NCI-H2081 (cell line): Measurements from ENCODE around the gene SART1.
"Not testable (repeated sequence)": the region's sequence is repeated elsewhere in the genome, so short reads cannot be mapped to it uniquely, and the experiment has no call there.

Source experiments
- DNase-seq, 2 experiments: peaks; one replicate each; lab custom pipeline; 2025; lab: John Stamatoyannopoulos, UW

Gene SART1

DNA sequence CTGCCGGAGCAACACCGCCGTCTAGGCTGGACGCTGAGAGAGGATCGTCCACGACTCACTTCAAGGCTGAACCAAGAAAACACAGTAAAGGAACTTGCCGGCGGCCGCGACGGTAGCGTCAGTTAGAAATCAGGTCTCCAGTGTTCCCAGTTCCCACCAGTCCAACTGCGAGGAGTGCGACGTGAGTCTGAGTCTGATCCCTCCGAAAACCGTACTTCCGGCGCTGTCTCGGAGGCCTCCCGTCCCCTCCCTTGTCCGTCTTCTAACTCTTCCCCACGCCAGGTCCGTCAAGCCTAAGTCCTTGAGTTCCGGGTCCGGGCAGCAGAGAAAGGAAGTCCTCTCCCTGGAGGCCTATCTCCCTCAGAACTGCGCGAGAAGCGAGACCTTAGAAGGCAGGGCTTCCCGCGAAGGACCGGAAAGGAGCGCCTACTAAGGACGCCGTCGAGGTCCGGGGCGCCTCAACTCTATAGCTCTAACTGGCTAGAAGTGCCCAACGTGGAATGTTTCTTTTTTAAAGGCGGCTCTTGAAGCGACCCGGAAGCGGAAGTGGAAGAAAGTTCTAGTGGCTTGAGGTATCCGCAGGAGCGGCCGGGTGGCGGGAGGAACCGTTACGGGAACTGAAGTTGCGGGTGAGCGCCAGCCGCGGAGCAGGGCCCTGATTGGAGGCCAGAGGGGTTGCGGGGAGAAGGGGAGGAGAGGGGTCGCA is 40.6 kb downstream of the SART1 start, which contains the start of the genes BANF1 and EIF1AD:
TSS of gene BANF1 (plus strand) at position 562 of the 706 bp plus-strand sequence. CDS start 748 bp downstream, outside the sequence.
TSS of gene EIF1AD (minus strand) at position 216 of the 706 bp plus-strand sequence. CDS start 1,768 bp downstream, outside the sequence.
- peak; percentile 90 to 96 for DNase-seq

DNA sequence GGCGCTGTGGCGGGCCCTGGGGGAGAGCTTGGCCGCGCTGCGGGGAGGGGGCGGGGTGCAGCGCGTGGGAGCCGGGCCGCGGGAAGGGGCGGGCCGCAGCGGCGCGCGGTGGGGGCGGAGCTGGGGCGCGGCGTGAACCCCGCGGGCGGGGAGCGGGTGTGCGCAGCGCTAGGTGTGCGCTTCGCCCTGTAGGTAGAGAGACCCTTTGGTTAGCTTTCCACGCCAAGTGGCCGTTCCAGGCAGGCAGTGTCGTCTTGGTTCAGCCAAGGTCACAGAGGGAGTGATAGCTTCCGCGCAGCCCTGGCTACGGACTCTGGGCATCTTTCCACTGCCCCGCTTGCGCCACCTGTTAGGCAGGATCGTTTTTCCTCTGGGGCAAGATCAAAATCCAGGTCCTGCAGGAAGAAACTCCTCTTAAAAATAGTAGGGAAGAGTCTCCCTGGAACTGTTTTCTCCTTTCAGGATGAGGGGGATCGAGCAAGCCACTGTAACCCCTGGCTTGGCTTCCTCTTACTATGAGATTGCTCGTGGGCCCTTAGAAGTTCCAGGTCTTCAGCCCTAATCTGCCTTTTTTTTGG is 41.2 kb downstream of the SART1 start:
- DNase-seq = peak in 1 of 2 experiments; percentile 59

DNA sequence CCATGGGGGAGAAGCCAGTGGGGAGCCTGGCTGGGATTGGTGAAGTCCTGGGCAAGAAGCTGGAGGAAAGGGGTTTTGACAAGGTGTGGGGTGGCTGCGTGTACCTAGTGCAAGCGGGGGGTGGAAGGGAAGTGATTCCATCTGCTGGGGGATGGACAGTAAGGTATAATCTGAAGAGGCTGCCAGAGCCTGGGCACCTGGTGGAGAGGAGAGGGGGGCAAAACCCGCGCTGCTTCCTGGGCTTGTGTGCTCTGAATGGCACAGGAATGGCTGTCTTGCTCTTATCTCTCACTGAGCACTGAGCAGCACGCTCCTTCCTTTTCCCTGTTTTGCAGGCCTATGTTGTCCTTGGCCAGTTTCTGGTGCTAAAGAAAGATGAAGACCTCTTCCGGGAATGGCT is 41.8 kb downstream of the SART1 start:
- peak in 1 of 2 experiments; percentile 2 for DNase-seq

DNA sequence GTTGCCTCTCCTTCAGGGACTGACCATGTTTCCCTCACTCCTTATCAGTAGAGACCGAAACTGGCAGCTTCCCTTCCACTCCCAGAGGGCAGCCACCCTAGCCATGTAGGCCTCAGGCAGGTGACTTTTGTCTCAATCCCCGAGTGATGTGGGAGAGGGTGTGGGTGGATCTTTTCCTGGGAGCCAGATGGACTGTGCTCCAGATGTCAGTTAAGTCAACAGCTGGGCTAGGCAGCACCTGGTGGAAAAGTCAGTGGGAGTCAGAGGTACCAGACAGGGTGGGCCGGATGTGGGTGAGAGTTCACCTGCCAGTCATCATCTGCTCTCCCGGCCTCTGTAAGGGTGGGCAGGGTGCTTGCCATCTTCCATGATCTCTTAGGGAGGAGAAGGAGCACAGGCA is 42.7 kb downstream of the SART1 start:
- no peak for DNase-seq

DNA sequence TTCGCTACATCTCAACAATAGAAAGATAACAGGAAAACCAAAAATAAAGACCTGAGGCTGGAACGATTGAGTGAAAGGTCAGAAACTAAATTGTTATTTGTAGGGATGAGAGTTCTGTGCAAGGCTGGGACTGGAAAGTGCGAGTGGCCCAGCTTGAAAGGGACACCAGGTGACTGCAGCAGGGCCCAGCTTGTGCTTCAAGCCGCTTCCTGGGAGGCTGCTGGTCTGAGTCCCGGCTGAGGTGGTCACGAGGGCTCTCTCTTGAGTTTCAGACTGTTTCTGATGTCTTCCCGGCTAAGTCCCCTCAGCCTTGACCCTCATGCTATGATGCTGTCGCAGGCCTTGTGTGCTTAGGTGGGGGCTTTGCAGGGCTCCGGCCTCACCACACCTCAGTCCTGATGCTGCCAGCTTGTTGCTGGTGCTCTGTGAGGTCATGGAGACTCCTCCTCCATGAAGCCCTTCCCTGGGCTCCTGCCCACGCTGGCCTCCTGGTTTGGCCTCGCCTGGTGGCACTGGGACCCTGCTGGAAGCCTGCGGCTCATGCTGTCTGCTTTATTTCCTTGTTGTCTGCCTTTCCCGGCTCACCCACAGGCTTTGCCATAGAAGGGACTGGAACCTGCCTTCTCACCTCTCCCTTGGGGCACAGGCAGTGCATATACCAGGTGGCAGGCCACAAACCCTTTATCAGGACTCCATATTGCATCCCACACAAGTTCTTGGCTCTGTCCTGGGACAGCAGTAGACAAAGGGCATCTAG is 44.8 kb downstream of the SART1 start:
- no peak for DNase-seq

DNA sequence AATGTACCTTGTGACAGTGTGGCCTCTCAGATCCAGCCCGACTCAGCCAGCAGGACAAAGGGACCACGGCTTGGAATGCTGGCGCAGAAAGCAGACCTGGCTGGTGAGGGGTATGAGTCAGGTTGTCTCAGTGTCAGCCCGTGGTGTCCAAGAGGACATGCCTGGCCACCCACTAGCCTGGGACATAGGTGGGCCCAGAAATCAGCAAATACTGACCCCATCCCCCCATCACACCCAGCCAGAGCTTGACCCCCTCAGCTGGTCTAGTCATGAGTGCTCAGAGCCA is 45.3 kb downstream of the SART1 start:
- no peak for DNase-seq

DNA sequence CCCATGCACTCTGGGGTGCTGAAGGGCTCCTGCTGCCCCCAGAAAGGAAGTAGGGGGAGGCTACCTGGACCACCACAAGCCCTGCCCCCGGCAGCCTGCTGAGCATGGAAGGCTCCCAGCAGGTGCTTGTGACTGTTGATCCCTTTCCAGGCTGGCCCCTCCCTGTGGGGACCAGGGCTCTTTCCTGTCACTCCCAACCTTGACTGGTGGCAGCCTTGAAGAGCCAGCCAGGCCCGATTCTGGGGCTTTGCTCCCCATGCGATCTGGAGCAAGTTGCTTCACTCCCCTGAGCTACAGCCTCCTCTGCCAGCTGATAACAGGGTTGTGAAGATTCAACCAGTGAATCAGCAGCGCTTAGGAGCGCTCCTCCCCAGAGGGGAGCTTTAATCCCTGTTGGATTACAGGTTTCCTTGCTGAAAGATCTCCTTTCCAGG is 45.7 kb downstream of the SART1 start:
- no peak for DNase-seq

DNA sequence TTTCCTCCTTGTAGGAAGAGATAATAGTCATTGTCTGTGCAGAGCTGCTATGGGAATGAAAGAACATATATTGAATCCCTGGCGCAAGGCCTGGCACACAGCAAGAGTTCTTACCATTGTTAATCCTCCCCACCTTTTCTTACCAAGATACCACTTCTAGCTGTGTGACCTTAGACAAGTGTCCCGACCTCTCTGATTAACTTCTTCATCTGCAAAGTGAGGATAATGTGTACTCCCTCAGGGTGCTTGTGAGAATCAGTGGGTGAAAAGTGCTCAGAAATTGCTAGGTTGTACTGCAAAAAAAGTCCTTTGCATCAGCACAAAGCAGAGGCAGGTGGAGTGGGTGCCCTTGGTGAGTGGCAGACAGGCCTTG is 46.5 kb downstream of the SART1 start:
- DNase-seq = no peak

DNA sequence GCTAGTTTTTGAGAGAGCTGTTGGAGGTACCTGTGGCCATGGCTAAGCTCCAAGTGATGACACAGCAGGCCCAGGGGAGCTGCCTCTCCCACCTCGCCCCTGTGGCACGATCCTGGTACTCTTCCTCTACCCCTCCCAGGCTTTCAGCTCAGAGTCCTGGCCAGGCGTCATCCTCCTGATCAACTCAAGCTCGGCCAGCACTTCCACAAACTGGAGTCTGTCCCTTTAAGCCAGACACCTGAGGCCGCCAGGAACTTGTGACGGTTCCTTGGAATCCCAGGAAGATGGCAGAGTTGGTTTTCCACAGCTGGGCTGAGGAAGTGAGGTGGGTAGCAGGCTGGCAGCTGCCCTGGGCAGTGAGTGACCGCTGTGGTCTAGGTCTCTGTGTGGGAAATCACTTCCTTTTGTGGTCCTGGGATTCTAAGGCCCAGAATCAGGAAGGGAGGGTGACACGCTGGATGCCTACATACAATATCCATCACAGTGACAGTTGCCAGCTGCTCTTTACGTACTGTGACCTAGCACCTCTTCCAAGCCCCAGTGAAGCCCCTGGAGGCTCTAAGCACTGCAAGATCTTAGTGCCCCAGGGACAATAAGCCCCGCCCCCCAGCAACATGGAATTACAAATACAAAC is 47.1 kb downstream of the SART1 start:
- DNase-seq = no peak

DNA sequence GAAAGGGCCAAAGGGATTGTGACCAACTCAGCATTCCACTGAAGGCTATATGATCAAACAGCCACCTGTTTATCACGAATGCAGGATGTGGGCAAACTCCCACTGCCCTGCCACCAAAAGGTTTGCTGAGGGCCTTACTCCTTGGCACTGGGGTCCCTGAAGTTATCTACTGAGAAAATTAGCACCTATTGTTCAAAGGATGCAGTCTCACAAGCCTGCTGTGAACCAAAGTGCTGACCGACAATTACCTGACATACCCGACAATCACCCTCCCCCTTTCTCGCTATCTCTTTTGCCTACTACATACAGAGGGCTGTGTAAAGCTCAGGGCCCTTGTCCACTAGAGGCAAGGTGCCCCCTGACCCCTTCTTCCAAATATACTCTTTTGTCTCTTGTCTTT is 48.5 kb downstream of the SART1 start:
- not testable (repeated sequence) for DNase-seq

DNA sequence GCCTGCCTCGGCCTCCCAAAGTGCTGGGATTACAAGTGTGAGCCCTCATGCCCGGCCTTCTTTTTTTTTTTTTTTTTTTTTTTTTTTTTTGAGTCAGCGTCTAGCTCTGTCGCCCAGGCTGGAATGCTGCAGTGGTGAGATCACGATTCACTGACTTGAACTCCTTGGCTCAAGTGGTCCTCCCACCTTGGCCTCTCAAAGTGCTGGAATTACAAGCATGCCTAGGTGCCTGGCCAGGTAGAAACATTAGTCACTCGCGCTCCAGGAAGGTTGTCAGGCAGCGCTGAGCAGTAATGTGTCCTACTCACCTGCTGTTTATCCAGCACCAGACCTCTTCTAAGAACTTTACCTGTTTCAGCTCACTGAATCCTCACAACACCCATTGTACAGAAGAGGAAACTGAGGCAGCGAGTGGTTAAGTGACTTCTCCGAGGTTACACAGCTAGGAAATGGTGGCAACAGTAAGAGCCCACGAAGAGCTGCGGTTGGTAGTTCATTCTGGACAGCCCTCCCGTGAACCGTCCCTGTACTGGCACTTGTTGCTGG is 49.8 kb downstream of the SART1 start:
- no peak for DNase-seq

DNA sequence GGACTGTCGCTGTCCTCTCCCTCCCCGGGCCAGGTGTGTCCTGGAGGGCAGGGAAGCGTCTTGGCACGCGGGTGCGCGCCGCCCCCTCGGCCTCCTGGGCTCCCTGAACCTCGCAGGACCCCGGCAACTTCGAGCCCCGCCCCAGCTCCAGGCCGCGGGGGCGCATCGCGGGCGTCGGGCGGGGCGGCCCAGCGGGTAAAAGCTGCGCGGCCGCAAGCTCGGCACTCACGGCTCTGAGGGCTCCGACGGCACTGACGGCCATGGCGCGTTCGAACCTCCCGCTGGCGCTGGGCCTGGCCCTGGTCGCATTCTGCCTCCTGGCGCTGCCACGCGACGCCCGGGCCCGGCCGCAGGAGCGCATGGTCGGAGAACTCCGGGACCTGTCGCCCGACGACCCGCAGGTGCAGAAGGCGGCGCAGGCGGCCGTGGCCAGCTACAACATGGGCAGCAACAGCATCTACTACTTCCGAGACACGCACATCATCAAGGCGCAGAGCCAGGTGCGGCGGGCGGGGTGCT is 50.3 kb downstream of the SART1 start, which contains the start of gene CST6:
TSS of gene CST6 (plus strand) at position 224 of the 519 bp plus-strand sequence. CDS start at position 261, 37 bp downstream.
- DNase-seq = no peak

DNA sequence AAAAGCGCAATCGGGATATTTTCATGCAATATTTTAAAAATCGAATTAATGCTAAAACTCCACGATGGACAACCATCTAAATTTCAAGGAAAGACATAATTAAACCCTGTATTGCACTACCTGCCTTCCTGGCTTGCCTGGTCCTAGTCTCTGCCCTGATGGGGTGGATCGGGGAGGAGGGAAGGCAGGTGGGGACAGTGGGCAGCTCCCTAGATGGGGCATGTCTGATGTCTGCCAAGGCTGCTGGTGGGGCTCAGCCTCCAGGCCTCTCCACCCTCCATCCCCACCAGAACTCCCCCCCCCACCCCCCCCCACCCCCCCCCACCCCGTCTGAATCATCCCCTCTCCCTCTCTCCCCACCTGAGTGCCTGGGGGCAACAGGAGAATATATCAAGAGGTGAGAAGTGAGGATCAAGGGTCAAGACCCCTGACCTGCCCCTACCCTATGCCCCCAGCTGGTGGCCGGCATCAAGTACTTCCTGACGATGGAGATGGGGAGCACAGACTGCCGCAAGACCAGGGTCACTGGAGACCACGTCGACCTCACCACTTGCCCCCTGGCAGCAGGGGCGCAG is 50.9 kb downstream of the SART1 start:
- DNase-seq = no peak

DNA sequence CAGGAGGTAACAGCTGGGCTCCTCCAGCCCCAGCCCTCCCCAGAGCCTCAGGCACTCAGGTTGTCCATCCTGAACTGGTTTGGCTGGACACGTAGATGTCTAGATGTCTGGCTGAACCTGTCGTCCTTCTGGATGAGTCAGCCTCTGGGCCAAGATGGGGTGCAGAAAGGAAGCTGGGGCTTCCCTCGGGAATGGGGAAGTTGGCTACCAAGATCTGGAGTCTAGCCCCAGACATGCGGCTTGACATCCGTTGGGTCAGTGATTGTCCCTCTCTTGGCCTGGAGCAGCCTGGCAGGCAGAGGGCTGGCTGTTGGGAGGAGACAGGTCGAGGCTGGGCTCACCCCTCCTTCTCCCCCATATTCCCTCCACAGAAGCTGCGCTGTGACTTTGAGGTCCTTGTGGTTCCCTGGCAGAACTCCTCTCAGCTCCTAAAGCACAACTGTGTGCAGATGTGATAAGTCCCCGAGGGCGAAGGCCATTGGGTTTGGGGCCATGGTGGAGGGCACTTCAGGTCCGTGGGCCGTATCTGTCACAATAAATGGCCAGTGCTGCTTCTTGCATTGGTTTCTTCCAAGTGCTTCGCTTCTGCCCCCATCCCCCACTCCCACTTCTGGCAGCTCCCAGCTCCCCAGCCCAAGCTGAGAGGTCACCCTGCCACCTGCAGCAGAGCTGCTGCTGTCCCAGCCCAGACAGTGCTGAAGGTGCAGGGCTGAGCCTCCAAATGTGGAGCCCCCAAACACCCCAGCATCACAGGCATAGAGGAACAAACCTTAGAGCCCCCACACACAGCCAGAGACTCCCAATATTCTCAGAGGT is 51.6 kb downstream of the SART1 start:
- no peak for DNase-seq

DNA sequence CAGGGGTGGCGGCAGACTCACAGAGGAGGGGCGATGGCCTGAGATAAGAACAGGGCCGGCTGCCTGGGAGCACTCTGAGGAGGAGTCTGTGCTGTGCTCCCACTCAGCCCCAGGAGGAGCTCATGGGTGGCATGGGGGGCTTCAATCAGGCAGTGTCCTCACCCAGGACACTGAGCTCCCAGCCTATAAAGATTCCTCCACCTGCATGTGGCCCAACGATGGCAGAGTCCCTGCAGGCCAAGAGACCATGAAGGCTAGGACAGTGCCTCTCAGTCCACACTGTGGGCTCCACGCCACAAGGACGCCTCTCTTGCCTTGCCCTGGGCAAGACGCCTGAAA is 52.2 kb downstream of the SART1 start:
- no peak for DNase-seq

DNA sequence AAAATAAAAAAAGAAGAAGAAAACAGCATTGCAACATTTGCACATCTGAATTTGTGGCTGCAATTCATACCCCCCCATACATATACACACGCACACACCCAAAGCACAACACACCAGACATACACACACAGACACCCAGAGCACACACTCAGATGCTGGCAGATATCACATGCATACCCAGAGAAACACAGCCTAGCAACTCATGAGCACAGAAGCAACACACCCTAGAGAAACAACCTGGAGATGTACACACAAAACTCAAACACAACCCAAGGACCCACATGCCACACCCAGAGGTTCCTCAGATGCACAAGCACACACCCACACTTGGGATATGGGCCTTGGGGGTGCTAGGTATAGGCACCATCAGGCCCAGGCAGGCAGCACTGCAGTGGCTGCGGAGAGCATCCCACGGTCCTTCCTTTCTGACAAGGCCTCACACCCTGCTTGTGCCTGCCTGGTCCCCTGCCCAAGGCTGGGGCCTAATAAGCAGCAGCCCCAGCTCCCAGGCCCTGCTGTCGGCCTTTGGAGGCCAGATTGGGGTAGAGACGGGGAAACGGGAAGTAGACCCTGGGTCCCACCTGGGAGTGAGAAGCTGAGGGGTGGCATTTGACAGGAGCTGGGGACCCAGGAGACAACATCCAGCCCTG is 53.4 kb downstream of the SART1 start:
- no peak for DNase-seq

DNA sequence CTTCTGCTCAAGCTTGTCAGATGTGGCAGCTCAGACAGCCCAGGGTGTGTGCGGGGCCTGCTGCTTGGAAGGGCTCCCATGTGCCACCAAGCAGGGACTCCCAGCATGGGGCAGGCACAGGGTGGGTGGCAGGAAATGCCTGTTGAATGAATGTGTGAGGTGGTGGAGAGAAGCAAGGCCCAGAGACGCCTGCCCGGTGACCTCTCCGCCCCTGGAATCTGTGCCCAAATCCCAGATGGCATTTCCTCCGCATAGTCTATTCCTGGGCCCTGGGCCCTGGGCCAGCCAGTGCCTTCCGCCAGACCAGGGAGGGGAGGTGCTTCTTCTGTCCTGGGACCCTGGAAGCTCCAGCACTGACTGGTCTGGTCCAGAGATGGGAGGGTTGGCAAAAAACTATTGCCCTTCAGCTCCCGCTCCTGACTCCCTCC is 53.9 kb downstream of the SART1 start:
- no peak for DNase-seq

DNA sequence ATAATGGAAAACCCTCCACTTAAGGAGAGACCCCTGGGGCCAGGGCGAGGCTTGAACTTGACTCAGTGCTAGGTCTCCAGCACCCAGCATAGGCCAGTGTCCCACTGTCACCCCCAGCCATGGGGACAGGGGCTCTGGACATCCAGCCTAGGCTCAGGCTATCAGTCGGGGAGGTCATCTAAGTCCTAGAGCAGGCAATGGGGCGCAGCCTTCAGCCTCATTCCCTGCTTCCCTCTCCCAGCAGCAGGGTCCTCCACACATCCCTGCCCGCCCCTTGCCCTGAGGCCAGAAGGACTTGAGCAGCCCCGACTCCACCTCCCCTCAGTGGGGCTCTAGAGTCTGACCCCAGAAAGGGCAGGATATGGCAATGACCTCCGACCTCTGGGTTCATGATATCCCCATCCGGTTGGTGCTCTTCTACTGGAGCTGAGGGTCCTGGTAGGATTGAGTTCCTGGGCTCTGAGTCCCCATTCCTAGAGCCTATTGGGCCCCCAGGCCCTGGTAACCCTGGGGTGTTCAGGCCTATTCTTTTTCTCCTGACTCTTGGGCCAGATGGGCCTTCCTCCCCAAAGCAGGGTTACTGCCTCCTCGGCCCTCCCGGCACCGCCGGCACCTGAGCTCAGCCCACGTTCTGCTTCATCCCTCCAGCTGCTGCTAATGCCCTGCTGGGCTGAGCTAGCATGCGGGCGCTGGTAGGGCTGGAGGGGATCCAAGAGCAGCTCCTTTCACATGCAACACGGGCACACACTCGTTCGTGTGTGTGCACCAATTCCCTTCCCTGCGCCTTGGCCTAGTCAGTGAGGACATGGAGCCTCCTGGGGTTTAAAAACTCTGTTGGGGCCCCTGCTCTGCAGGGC is 54.6 kb downstream of the SART1 start:
- no peak for DNase-seq

DNA sequence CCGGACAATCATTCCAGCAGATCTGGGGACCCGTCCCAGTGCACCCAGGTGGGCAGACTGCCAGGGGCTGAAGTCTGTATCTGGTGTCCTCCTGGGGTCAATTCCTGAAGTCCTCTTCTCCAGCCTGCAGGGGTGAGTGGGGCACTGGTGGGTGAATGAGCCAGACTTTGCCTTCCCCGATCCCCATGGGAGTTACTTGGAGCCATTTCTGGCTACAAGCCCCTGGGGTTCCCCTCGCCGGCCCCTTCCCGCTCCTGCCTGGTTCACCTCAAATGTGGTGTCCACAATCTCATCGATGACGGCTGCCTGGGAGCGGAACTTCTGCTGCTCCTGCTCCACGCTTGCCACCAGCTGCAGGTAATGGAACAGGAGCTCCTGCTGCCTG is 55.3 kb downstream of the SART1 start:
- no peak for DNase-seq
